Renal cortical epithelial cell (primary cell): Measurements from ENCODE around the gene ISY1. TPM values are rescaled to one million over a fixed set of nuclear protein-coding genes. Genes with fewer than 3 reads are reported as not detected.

Experiments used
- DNase-seq: peaks from one replicate; pipeline ENCODE4 v3.0.0-alpha.2; 2011; ENCODE audit warnings: low read depth
- total RNA-seq: library from RNA; depleted of rRNA; stranded (reverse); fragments of >200 nt; gene quantifications from 2 replicates; pipeline ENCODE4 v1.2.3, GENCODE V29; 2014

The ISY1 gene
- total RNA-seq, 1 donor from 2014 or later, result 18.7 TPM

DNA sequence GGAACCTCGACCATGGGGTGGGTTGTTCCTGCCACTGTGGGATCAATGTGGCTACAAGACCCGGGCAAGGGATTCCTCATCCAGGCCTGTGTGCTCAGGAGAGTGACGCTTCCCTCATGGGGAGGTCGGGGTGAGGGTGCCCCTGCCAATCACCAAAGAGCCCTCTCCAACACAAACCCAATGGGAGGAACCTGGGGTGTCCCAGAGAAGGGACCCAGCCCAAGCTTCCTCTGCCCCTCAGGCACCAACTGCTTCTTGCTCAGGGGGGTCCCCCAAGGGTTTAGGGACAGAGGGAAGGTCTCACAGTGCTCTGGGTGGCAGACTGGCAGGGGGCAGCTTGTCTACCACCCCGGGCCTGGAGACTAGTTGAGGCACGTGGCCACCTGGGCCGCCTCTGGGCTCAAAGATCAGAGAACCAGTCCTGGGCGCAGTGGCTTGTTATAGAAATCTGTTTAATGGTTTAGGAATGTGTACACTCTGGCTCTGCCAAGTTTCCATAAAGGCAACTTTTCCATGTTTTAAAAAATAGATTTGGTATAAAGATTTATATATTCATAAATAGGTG, 73.6 kb downstream of the ISY1 start:
- DNase-seq, result no peak

DNA sequence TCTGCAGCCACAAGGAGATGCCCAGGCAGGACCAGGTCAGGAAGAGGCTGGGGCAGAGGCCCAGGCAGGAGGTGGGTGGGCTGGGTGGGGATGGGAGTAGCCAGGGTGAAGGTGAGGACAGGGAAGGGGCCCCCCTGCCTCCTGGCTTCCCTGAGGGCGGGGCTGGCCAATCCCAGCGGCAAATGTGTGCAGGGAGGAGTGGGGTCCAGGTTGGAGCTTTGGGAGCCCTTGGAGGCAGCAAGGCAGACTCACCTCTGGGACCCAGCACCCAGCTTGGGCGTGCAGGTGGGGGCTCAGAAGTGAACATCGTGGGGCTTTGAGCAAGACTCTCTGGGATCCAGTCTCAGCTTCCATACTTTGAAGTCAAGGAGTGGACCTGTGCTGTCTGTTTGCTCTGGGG, 75.0 kb downstream of the ISY1 start:
- DNase-seq, result no peak

DNA sequence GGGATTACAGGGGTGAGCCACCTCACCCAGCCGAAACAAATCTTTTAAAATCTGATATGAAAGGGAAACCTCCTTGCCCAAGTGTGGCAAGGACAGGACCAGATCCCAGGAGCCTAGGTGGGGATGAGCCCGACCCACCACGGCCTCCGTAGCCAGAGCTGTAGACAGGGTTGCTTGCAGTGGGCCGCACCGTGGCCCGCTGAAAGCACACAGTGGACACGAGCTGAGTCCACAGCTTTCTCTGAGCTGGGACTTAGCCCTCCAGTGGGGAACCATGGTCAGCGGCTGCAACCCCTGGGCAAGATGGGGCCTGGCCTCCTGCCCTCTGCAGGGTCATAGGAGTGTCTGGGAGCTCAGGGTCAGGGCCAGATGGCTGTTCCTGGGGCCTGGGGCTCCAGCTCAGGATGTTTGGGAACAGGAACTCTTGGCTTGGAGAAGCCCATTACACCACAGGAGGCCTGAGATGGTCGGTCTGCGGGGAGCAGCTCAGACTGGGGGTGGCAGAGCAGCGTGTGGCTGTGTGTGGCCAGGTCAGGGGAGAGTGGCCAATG, 75.6 kb downstream of the ISY1 start:
- no peak for DNase-seq

DNA sequence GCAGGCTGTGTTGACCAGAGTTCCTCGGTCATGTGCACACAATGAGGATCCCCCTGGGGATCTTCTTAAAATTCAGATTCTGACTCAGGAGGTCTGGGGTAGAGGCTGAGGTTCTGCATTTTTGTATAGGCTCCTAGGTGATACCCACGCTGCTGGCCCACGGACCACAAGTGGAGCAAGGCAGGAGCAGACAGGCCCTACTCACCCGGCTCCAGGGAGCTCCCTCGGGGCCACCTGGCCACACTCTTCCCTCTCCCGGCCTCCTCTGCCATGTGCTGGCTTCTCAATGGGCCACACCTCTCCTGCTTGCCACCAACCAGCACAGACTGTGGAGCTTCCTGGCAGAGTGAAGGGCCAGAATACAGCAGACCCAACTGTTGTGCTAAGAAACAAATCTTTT, 76.4 kb downstream of the ISY1 start:
- no peak for DNase-seq

DNA sequence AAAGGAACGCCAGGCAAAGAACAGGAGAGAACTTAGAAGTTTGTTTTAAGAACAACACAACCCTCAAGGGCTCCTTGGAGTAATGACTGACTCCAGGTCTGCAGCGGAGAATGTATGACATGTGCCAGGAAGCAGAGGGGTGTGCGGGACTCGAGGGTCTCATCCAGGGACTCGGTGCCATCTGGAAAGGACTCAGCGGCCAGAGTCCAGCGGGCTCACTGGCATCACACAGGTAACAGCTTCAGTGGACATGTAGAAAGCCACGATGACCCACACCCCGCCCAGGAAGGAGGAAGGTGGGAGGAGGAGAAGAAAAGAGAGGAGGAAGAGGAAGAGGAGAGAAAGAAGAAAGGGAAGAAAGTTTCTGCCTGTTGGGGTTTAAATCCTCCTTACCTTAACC, 78.8 kb downstream of the ISY1 start:
- no peak for DNase-seq

DNA sequence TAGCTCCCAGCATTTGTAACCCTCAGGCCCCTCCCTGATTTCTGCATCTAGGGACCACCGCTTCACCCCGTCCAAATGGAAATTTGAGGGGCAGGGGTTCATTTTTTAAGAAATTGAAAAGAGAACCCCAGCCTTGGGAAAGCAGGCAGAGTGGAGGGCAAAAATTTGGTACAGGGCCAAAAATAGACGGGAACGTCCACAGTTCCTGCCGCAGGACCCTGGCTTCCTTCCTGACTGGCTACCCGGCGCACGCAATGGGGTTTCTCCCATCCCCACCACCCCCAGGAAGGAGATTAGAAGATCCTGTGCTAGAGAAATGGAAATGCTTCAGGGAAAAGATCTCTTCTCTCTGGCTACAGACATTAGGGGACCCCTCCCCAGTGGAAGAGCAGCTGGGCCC, 79.4 kb downstream of the ISY1 start:
- no peak for DNase-seq

DNA sequence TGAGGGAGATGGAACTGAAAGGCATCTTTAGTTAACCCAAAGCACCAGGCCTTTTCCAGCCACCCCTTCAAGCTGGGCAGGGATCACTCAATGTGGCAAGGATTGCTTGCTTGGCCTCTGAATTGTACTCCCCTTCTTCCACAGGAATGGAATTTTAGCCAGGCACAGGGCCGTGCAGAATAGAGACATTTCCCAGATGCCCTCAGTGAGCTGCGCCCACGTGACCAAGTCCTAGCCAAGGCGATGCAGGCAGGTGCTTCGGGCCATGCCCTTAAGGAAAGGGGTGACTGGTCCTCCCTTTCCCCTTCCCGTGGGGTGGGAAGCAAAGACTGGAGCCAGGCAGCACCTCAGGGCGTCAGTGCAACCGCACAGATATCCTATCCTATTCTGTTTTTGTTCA, 82.4 kb downstream of the ISY1 start:
- no peak for DNase-seq

Other genes starting within 250 kb of the ISY1 start
- 0.15 TPM in 1 of 2 replicates, not detected in the other for gene CFAP92, start 167.0 kb downstream of the ISY1 start, total RNA-seq
- not detected in 2 replicates for gene EFCC1, start 159.8 kb downstream of the ISY1 start, total RNA-seq
- gene GP9, start 100.3 kb downstream of the ISY1 start, total RNA-seq, result not detected in 2 replicates
- 38.3 and 41.7 TPM in 2 replicates for gene RAB43, start 39.3 kb downstream of the ISY1 start, total RNA-seq
- 276 and 290 TPM in 2 replicates for gene CNBP, start 22.8 kb upstream of the ISY1 start, total RNA-seq
- 240 and 286 TPM in 2 replicates for gene COPG1, start 88.5 kb upstream of the ISY1 start, total RNA-seq
- 29.5 and 32.9 TPM in 2 replicates for gene HMCES, start 117.8 kb upstream of the ISY1 start, total RNA-seq